ENCODE data around the gene IDE. TPM values are rescaled to one million over a fixed set of nuclear protein-coding genes. Genes with fewer than 3 reads are reported as not detected.
A peak's percentile ranks its signal among the peaks of the same experiment; 100 is the strongest.

The IDE gene
- total RNA-seq, 6 experiments from 2014 or later: 25.6 to 31.4 (median 29.2) TPM

DNA sequence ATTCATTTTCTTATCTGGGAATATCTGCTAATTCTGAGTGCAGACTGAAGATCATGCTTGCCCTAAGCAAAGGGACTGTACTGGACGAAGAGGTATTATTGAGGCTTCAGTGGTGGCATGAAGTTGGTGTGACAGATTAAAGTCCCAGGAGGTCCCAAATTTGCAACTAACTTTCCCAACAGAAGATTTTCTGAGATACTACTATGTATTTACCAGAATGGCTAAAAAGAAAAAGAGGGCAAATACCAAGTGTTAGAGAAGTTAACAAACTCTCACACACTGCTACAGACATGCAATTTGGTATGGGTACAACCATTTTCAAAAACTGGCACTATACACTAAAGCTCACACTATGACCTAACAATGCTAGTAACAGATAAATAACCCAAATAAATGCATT lies 28.3 kb downstream of the IDE start:
- no peak overlapping the region for H3K4me3 ChIP-seq
- no peak overlapping the region for H3K27ac ChIP-seq
- no peaks in the 10 kb centered on the region for H3K27me3 ChIP-seq
- H3K9me3 ChIP-seq: no peaks in the 10 kb centered on the region
- TF ChIP-seq, protein P1, sequence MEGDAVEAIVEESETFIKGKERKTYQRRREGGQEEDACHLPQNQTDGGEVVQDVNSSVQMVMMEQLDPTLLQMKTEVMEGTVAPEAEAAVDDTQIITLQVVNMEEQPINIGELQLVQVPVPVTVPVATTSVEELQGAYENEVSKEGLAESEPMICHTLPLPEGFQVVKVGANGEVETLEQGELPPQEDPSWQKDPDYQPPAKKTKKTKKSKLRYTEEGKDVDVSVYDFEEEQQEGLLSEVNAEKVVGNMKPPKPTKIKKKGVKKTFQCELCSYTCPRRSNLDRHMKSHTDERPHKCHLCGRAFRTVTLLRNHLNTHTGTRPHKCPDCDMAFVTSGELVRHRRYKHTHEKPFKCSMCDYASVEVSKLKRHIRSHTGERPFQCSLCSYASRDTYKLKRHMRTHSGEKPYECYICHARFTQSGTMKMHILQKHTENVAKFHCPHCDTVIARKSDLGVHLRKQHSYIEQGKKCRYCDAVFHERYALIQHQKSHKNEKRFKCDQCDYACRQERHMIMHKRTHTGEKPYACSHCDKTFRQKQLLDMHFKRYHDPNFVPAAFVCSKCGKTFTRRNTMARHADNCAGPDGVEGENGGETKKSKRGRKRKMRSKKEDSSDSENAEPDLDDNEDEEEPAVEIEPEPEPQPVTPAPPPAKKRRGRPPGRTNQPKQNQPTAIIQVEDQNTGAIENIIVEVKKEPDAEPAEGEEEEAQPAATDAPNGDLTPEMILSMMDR (IDR thresholded peaks at IDR 0.05): no peak
- no peak for TF ChIP-seq POLR2A (IDR thresholded peaks at IDR 0.05)
- WGBS (ENCODE audit: insufficient coverage, low coverage, low lambda C conversion rate, missing lambda C conversion rate): 100% methylated on average over 1 of the region's 1 CpG
- DNase-seq: no peak
- peaks cover 0 to 7% (median 0%) of the 10 kb centered on the region in 4 donors for H3K36me3 ChIP-seq
- ATAC-seq: no peak
- peaks cover 0 to 9% (median 0%) of the 10 kb centered on the region in 4 donors for H3K4me1 ChIP-seq
- intact Hi-C loops (cut with DNase I): no loop called here

DNA sequence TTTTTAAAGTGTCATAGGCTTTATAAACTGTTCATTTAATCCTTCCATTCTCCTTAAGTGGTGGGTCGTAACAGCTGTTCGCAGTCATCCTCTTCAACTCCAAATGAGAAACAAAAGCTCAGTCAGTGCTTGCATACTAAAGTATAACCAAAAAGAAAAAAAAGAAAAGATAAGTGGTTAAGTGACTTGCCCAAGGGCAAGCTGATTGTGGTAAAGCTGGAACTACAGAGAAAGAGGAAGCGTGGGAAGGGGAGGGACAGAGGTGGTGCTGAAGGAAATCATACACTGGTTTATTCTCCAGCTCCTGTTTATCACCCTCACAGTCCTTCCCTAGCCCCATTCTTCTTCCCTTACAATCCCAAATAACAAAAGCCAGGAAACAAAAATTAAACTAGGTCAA lies 29.6 kb downstream of the IDE start:
- DNase-seq (no peak), ATAC-seq (peak; percentile 33 to 52 (median 44))
- H3K36me3 ChIP-seq: peaks cover 0 to 4% (median 0%) of the 10 kb centered on the region in 4 donors
- intact Hi-C loops (cut with DNase I): no loop called here
- H3K27ac ChIP-seq: no peak overlapping the region
- H3K9me3 ChIP-seq: no peaks in the 10 kb centered on the region
- H3K4me1 ChIP-seq: peaks cover 0 to 9% (median 0%) of the 10 kb centered on the region in 4 donors
- H3K4me3 ChIP-seq: no peak overlapping the region
- TF ChIP-seq, protein P1 (IDR thresholded peaks at IDR 0.05): no peak
- no peak for TF ChIP-seq POLR2A (IDR thresholded peaks at IDR 0.05)
- no peaks in the 10 kb centered on the region for H3K27me3 ChIP-seq
- WGBS (ENCODE audit: insufficient coverage, low coverage, low lambda C conversion rate, missing lambda C conversion rate): 44% methylated on average over 3 of the region's 3 CpGs

DNA sequence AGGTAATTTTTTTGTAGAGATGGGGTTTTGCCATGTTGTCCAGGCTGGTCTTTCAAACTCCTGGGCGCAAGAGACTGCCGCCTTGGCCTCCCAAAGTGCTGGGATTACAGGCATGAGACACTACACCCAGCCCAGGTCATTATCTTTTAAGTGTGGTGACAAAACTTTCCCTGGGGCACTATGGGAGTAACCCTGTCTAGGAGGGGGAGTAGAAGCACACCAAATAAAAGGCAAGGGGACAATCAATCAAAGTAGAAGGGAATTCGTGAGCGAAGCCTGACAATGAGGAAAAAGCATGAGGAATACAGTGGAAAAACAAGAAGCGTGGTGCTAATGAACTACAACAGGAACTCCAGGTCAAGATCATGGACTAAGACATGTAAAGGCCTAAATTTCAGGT lies 31.4 kb downstream of the IDE start:
- H3K36me3 ChIP-seq: no peaks in the 10 kb centered on the region
- TF ChIP-seq, protein P1 (IDR thresholded peaks at IDR 0.05): no peak
- TF ChIP-seq POLR2A (IDR thresholded peaks at IDR 0.05): no peak
- H3K27ac ChIP-seq: peak overlapping the region in 1 of 3 donors; percentile 29
- no peak overlapping the region for H3K4me3 ChIP-seq
- DNase-seq (no peak), ATAC-seq (no peak)
- H3K9me3 ChIP-seq: no peaks in the 10 kb centered on the region
- H3K27me3 ChIP-seq: no peaks in the 10 kb centered on the region
- intact Hi-C loops (cut with DNase I): no loop called here
- peaks cover 0 to 24% (median 3%) of the 10 kb centered on the region in 4 donors for H3K4me1 ChIP-seq
- WGBS (ENCODE audit: insufficient coverage, low coverage, low lambda C conversion rate, missing lambda C conversion rate): 91% methylated on average over 5 of the region's 5 CpGs

DNA sequence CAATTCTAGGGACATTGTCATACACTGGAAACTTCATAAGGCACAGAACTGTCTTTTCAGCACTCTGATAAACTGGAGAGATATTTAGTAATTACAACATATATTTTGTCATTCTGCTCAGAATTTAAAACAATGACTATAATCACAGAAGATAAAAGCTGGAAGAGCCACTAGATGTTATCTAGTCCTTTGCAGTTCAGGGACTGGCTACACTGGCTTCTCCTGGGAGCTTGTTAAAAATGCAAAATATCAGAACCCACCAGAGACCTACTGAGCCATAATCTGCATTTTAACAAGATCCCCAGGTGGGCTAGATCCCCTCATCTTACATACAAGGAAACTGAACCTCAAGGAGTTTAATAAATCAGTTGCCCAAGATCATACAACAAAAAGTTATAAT lies 32.3 kb downstream of the IDE start:
- no peak overlapping the region for H3K4me3 ChIP-seq
- no peak for ATAC-seq
- TF ChIP-seq, protein P1 (IDR thresholded peaks at IDR 0.05): no peak
- TF ChIP-seq POLR2A (IDR thresholded peaks at IDR 0.05): no peak
- no peaks in the 10 kb centered on the region for H3K27me3 ChIP-seq
- no peak for DNase-seq
- no peaks in the 10 kb centered on the region for H3K9me3 ChIP-seq
- H3K36me3 ChIP-seq: no peaks in the 10 kb centered on the region
- intact Hi-C loops (cut with DNase I): no loop called here
- peaks cover 0 to 24% (median 3%) of the 10 kb centered on the region in 4 donors for H3K4me1 ChIP-seq
- H3K27ac ChIP-seq: no peak overlapping the region

All from right lobe of liver (tissue), 6 donors.